Psoas muscle (tissue), 8 donors: Measurements from ENCODE around the gene RBM12. TPM values are rescaled to one million over a fixed set of nuclear protein-coding genes. Genes with fewer than 3 reads are reported as not detected.

ENCODE experiments used
- ATAC-seq, 4 donors: fragments of 200-7000 bp; cut with Tn5 transposase; one replicate each; pipeline ENCODE4 v1.9.1; 2020; ENCODE audit warnings: moderate library complexity in 3 of 4, mild to moderate bottlenecking in 2 of 4
- DNase-seq, 2 donors: peaks; one replicate each; pipeline ENCODE4 v3.0.0-alpha.2; 2020
- H3K27ac ChIP-seq: fragments of 200-600 bp; one replicate; pipeline ENCODE4 v1.8.0; 2022
- H3K27me3 ChIP-seq, 3 donors: fragments of 200-600 bp in 1 of 3; one replicate each; pipeline versions ENCODE4 v1.6.1 to v1.8.0; 2013 to 2022; ENCODE audit warnings: low read length in 2 of 3, mild to moderate bottlenecking in 2 of 3, moderate library complexity in 1 of 3; ENCODE audit not compliant: insufficient read depth in 3 of 3
- H3K36me3 ChIP-seq, 2 donors: fragments of 200-600 bp in 1 of 2; one replicate each; pipeline versions ENCODE4 v1.6.1 to v1.8.0; 2013 to 2022; ENCODE audit warnings: low read depth in 1 of 2, mild to moderate bottlenecking in 1 of 2, moderate library complexity in 1 of 2; ENCODE audit not compliant: insufficient read depth in 1 of 2
- H3K4me1 ChIP-seq: fragments of 200-600 bp; one replicate; pipeline ENCODE4 v1.8.0; 2022
- H3K4me3 ChIP-seq: fragments of 200-600 bp; one replicate; pipeline ENCODE4 v1.8.0; 2022; ENCODE audit warnings: mild to moderate bottlenecking
- H3K9me3 ChIP-seq: fragments of 200-600 bp; one replicate; pipeline ENCODE4 v1.8.0; 2022
- WGBS, 3 donors: extraction: QIAGEN DNeasy Blood & Tissue Kit; methylation state at CpG; one replicate each; pipeline versions ENCODE4 v1.1.6 to v1.1.7; 2013; 5-methylcytosine and 5-hydroxymethylcytosine counted together
- intact Hi-C, 2 donors: fragments of 100-400 bp; cut with DNase I; formaldehyde crosslinking; loops; one replicate each; pipeline versions ENCODE4 v1.11.0 to v1.14.2; 2022
- polyA plus RNA-seq, 3 donors: library from polyadenylated mRNA; stranded (reverse); fragments of 200-250 nt; gene quantifications; one replicate each; pipeline ENCODE4 v1.2.3, GENCODE V29; 2013
- total RNA-seq, 4 donors: library from RNA; stranded (reverse); fragmentation: NEBNext Ultra II Directional in 2 of 4; extraction: Animal tissue kit (Norgen Biotek cat#: 25700) in 2 of 4; gene quantifications; one replicate each; pipeline versions ENCODE4 v1.2.1 to v1.2.4, GENCODE V29; 2021 to 2023
- TF ChIP-seq, protein P1 (sequence below): fragments of 200-600 bp; IDR thresholded peaks from one replicate; pipeline ENCODE4 v1.8.0; 2022; ENCODE audit warnings: antibody characterized with exemption
- donor health status: healthy with polysubstance abuse.
- donor health status: DM: no; HTN: no; CAD: no; lungs with moderate emphysema.
- donor health status: Bipolar disorder and iron deficiency.
- donor health status: healthy.
- donor health status: DM: yes; HTN: yes; CAD: no.
- donor health status: DM: no; HTN: no; CAD: no.
- donor health status: DM: no; HTN: no; CAD: no.
- donor health status: DM: yes; HTN: yes; CAD: no.

Gene RBM12
- total and polyA plus RNA-seq, 7 donors: 5.3 to 61.5 (median 22.5) TPM

DNA sequence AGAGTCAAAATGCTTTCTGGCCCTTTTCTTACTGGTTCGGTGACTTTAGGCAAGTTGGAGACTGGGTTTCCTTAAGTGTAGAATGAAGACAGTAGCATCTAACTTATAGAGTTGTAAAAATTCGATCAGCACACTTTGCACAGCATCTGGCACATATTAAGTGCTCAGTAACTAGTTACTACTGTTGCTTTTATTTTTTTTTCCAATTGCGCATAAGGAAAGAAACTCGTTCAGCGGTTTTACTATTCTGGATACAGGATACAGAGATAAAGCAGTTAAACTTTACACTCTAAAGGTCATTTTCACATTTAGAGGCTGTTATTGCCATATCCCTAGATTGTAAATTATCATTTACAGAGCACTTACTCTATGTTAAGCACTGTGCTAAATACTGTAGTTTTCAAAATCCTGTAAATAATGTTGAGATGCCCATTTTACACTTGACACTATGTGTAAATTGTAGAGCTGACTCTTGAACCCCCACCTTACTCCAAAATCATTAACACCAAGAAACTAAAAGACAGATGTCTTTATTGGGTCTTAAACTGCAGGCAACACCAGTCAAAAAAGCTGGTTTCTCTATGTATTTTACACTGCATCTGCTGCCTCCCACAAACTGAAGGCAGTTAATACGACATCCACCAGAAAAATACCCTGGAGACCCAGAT lies 35.4 kb upstream of the RBM12 start:
- intact Hi-C loops: loop anchor here (5.0 to 10.0 kb wide), 2 partner anchors 37 to 95 kb away; no protein-coding TSS in a partner anchor
- WGBS, 3 donors: 19% methylated on average over 6 of the region's 6 CpGs
- no peaks in the 10 kb centered on the region for H3K27me3 ChIP-seq
- peak overlapping the region; percentile 95 for H3K27ac ChIP-seq
- peaks cover 6 to 65% of the 10 kb centered on the region in 2 donors for H3K36me3 ChIP-seq
- TF ChIP-seq, protein P1, sequence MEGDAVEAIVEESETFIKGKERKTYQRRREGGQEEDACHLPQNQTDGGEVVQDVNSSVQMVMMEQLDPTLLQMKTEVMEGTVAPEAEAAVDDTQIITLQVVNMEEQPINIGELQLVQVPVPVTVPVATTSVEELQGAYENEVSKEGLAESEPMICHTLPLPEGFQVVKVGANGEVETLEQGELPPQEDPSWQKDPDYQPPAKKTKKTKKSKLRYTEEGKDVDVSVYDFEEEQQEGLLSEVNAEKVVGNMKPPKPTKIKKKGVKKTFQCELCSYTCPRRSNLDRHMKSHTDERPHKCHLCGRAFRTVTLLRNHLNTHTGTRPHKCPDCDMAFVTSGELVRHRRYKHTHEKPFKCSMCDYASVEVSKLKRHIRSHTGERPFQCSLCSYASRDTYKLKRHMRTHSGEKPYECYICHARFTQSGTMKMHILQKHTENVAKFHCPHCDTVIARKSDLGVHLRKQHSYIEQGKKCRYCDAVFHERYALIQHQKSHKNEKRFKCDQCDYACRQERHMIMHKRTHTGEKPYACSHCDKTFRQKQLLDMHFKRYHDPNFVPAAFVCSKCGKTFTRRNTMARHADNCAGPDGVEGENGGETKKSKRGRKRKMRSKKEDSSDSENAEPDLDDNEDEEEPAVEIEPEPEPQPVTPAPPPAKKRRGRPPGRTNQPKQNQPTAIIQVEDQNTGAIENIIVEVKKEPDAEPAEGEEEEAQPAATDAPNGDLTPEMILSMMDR: no peak
- peak overlapping the region; percentile 94 for H3K4me3 ChIP-seq
- H3K4me1 ChIP-seq: peaks cover 37% of the 10 kb centered on the region
- no peaks in the 10 kb centered on the region for H3K9me3 ChIP-seq
- DNase-seq (no peak), ATAC-seq (peak in 1 of 4 donors; percentile 0)

DNA sequence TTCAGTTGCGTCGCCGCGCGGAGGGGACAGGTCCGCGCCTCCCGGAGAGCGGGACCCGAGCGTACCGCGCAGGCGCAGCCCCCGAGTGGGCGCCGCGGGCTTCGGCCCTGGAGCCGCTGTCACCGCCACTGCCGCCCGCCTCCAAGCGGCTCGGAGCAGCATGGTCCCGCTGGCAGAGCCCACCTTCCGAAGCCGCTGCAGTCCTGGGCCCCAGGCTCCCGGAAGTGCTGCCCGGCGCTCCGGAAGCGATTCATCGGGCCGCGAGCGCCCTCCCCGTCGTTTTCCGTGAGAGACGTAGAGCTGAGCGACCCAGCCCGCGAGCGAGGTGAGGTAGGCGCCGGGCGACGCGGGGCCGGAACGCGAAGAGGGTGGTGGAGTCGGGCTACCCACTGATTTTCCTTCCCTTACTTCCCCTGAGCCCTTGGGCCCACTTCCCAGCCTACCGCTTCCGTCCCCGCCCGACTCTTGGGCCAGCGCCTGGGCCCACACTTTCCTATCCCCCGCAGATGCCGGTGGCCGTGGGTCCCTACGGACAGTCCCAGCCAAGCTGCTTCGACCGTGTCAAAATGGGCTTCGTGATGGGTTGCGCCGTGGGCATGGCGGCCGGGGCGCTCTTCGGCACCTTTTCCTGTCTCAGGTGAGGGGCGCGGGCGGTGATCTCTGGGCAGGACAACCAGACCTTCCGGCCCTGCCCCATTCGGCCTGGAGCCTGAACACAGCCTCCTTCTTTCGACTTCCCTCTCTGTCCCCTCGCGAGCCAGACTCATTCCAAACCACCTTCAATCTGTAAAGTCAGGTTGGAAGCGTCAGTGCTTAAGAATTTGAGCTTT lies 34.6 kb upstream of the RBM12 start, which contains the start of the genes NFS1 and ROMO1:
TSS of gene NFS1 (minus strand) at position 226 of the 830 bp plus-strand sequence. CDS start at position 162, 64 bp downstream.
TSS of gene ROMO1 (plus strand) at position 279 of the 830 bp plus-strand sequence. CDS start at position 507, 228 bp downstream.
- peaks cover 35% of the 10 kb centered on the region for H3K4me1 ChIP-seq
- peak within 1 kb of the TSS; percentile 94 for H3K4me3 ChIP-seq
- H3K9me3 ChIP-seq: no peaks in the 10 kb centered on the region
- peak within 1 kb of the TSS; percentile 95 for H3K27ac ChIP-seq
- H3K27me3 ChIP-seq: no peaks in the 10 kb centered on the region
- TF ChIP-seq, protein P1: peak; percentile 16
- DNase-seq (peak; percentile 89 to 94), ATAC-seq (peak; percentile 88 to 91 (median 90))
- intact Hi-C loops: loop anchor here in 1 of 2 donors (10.0 kb wide), 1 partner anchor 95 kb away; no protein-coding TSS in a partner anchor
- 0% methylated on average over 70 to 81 of the region's 81 CpGs for WGBS, 3 donors
- H3K36me3 ChIP-seq: peaks cover 6 to 65% of the 10 kb centered on the region in 2 donors

DNA sequence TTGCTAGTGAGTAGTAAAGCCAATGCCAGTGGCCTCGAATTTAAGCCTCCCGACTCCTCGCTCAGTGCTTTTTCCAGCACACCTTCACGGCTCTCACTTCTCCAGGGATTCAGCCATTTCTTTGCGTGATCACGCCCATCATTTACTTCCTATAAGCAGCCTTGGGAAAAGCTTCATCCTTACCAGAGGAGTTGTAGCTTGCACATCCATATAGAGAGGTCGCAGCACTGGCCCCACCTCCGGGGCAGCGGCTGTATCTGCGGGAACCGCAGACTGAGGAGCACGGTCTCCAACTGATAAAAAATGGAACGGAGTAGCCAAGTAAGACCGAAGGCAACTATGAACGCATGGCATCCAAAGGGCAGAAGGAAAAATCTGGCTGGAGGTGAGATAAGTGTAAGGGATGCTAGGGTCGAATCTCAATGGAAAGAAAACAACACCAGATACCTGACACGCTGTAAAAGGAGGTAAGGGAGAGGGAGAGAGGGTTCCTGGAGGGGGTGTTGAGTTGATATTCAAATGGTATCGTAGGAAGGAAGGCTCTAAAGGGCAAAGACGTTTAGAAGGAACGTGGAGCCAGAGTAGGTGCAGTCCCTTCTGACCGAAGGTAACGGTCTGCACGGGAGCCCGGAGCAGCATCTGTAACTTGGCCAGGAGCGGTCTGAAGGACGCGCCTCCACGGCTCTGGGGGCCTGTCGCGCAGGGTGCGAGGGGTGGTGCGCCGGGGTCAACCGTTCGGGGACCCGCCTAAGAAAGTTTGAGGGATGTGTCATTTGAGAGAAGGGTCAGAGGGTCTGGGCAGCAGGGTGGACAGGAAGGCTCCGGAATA lies 33.8 kb upstream of the RBM12 start:
- Histone ChIP-seq H3K27me3 (no peaks in the 10 kb centered on the region), H3K4me1 (peaks cover 33% of the 10 kb centered on the region), H3K4me3 (peak overlapping the region; percentile 94), H3K27ac (peak overlapping the region; percentile 95), H3K36me3 (peaks cover 8 to 65% of the 10 kb centered on the region in 2 donors), H3K9me3 (no peaks in the 10 kb centered on the region)
- TF ChIP-seq, protein P1: no peak
- intact Hi-C loops: loop anchor here in 1 of 2 donors (10.0 kb wide), 1 partner anchor 94 kb away; no protein-coding TSS in a partner anchor
- ATAC-seq: peak; percentile 33 to 48 (median 44)
- no peak for DNase-seq
- WGBS, 3 donors: 5% methylated on average over 37 of the region's 37 CpGs

DNA sequence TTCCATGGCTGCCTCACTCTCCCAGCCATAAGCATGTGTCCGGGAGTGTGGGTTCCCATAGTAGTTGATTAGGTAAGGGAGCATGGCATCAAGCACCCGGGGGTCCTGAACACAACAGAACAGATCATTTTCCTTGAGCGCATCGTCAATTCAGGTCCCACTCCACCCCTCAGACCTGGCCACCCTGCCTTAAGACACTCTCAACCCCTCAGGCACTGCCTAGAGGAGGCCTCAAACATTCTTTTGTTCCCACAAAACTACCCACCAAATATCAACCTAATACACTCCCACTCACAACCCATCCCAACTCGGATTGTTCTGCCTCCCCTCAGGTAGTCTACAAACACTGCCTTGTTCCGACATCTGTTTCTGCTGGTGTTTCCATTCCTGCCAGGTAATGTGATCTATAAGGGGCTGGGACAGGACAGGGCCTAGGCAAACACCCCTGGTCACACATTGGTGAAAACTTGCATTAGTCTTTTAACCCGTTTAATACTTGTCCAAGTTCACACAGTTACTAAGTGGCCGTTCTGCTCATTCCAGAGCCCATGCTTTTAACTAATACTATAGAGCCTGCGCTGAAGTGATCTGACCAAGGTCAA lies 33.1 kb upstream of the RBM12 start:
- ATAC-seq: no peak
- Histone ChIP-seq H3K27me3 (no peaks in the 10 kb centered on the region), H3K9me3 (no peaks in the 10 kb centered on the region), H3K27ac (no peak overlapping the region), H3K36me3 (peaks cover 8 to 65% of the 10 kb centered on the region in 2 donors), H3K4me1 (peaks cover 26% of the 10 kb centered on the region), H3K4me3 (peak overlapping the region; percentile 94)
- intact Hi-C loops: loop anchor here in 1 of 2 donors (10.0 kb wide), 1 partner anchor 93 kb away; no protein-coding TSS in a partner anchor
- DNase-seq: no peak
- TF ChIP-seq, protein P1: no peak
- 60 to 65% (median 65%) methylated on average over 9 of the region's 9 CpGs for WGBS, 3 donors
